CD14-positive monocyte (primary cell): ENCODE results near the gene HAPLN3. TPM values are rescaled to one million over a fixed set of nuclear protein-coding genes. Genes with fewer than 3 reads are reported as not detected.

Source experiments
- DNase-seq, 3 donors: peaks; one replicate each; pipeline ENCODE4 v3.0.0-alpha.2; 2011 to 2022
- H2AFZ ChIP-seq: 2 replicates; pipeline ENCODE4 v1.6.0; 2012; ENCODE audit warnings: mild to moderate bottlenecking, low read depth, low read length, inconsistent platforms; ENCODE audit not compliant: insufficient read depth, poor library complexity, severe bottlenecking
- H3K27ac ChIP-seq, 2 donors: 1 replicate in 1 of 2; 2 replicates in 1 of 2; pipeline ENCODE4 v1.5.1; 2012 to 2013; ENCODE audit warnings: low read length in 2 of 2, control low read depth in 1 of 2, inconsistent platforms in 1 of 2, low read depth in 1 of 2, mild to moderate bottlenecking in 1 of 2
- H3K27me3 ChIP-seq, 2 donors: one replicate each; pipeline versions ENCODE4 v1.6.0 to v1.6.1; 2011 to 2013; ENCODE audit warnings: low read length in 2 of 2; ENCODE audit not compliant: control insufficient read depth in 2 of 2, insufficient read depth in 2 of 2
- H3K36me3 ChIP-seq, 2 donors: replicated peaks in 1 of 2; 1 replicate in 1 of 2; 2 replicates in 1 of 2; pipeline versions ENCODE4 v1.5.1 to v1.6.1; 2012 to 2013; ENCODE audit warnings: low read length in 2 of 2, control low read depth in 1 of 2, inconsistent platforms in 1 of 2, mild to moderate bottlenecking in 1 of 2; ENCODE audit not compliant: insufficient read depth in 2 of 2, control insufficient read depth in 1 of 2
- H3K4me1 ChIP-seq, 2 donors: 1 replicate in 1 of 2; 2 replicates in 1 of 2; pipeline versions ENCODE4 v1.5.1 to v1.6.1; 2012 to 2013; ENCODE audit warnings: low read length in 2 of 2, control low read depth in 1 of 2, inconsistent platforms in 1 of 2, mild to moderate bottlenecking in 1 of 2, moderate library complexity in 1 of 2; ENCODE audit not compliant: insufficient read depth in 2 of 2, control insufficient read depth in 1 of 2
- H3K4me2 ChIP-seq: replicated peaks from 2 replicates; pipeline ENCODE3; 2012; ENCODE audit warnings: low read length, moderate library complexity, mild to moderate bottlenecking; ENCODE audit not compliant: poor library complexity, severe bottlenecking; ENCODE audit errors: extremely low read depth
- H3K4me3 ChIP-seq, 3 experiments: fragments of 200-600 bp in 1 of 3; sonication (generic) in 1 of 3; replicated peaks in 1 of 3; 1 replicate in 2 of 3; 2 replicates in 1 of 3; pipeline ENCODE4 v1.5.1; 2011 to 2013; ENCODE audit warnings: low read length in 3 of 3, mild to moderate bottlenecking in 3 of 3, control low read depth in 2 of 3, low read depth in 2 of 3, inconsistent platforms in 1 of 3, moderate library complexity in 1 of 3
- H3K79me2 ChIP-seq: 2 replicates; pipeline ENCODE4 v1.6.0; 2012; ENCODE audit warnings: mild to moderate bottlenecking, control low read depth, inconsistent platforms, low read length, moderate library complexity; ENCODE audit not compliant: insufficient read depth
- H3K9ac ChIP-seq: 2 replicates; pipeline ENCODE4 v1.6.0; 2017; ENCODE audit warnings: low read length, mild to moderate bottlenecking; ENCODE audit not compliant: insufficient read depth, poor library complexity, severe bottlenecking
- H3K9me3 ChIP-seq, 2 donors: replicated peaks in 1 of 2; 1 replicate in 1 of 2; 2 replicates in 1 of 2; pipeline versions ENCODE4 v1.5.1 to v1.6.1; 2012 to 2013; ENCODE audit warnings: low read length in 2 of 2, control low read depth in 1 of 2; ENCODE audit not compliant: control insufficient read depth in 1 of 2, insufficient read depth in 1 of 2
- H4K20me1 ChIP-seq: 2 replicates; pipeline ENCODE4 v1.6.0; 2012; ENCODE audit warnings: mild to moderate bottlenecking, low read length, control low read depth, moderate library complexity; ENCODE audit not compliant: insufficient read depth
- H3K27ac Mint-ChIP-seq, 7 donors: one replicate each; pipeline ENCODE4 v1.8.0; 2020; ENCODE audit warnings: mild to moderate bottlenecking in 7 of 7, mixed read lengths in 7 of 7, moderate library complexity in 6 of 7, inconsistent platforms in 2 of 7
- H3K27me3 Mint-ChIP-seq, 3 donors: one replicate each; pipeline ENCODE4 v1.8.0; 2021 to 2022; ENCODE audit warnings: low read depth in 3 of 3, mild to moderate bottlenecking in 3 of 3, mixed read lengths in 3 of 3, moderate library complexity in 3 of 3, inconsistent platforms in 1 of 3
- H3K36me3 Mint-ChIP-seq, 2 donors: one replicate each; pipeline ENCODE4 v1.8.0; 2020; ENCODE audit warnings: mixed read lengths in 2 of 2, inconsistent platforms in 1 of 2, mild to moderate bottlenecking in 1 of 2
- H3K4me1 Mint-ChIP-seq: one replicate; pipeline ENCODE4 v1.8.0; 2020; ENCODE audit warnings: mild to moderate bottlenecking, mixed read lengths
- H3K4me3 Mint-ChIP-seq, 2 donors: one replicate each; pipeline ENCODE4 v1.8.0; 2020; ENCODE audit warnings: mild to moderate bottlenecking in 2 of 2, mixed read lengths in 2 of 2, moderate library complexity in 1 of 2
- H3K9me3 Mint-ChIP-seq, 7 donors: one replicate each; pipeline ENCODE4 v1.8.0; 2020 to 2022; ENCODE audit warnings: mixed read lengths in 7 of 7, mild to moderate bottlenecking in 6 of 7, moderate library complexity in 6 of 7, inconsistent platforms in 2 of 7
- WGBS: methylation state at CpG from one replicate; pipeline ENCODE4 v1.1.5; 2013; ENCODE audit warnings: missing lambda C conversion rate; ENCODE audit not compliant: insufficient coverage; 5-methylcytosine and 5-hydroxymethylcytosine counted together
- intact Hi-C, 2 donors: fragments of 100-400 bp; cut with micrococcal nuclease; formaldehyde crosslinking; loops; one replicate each; pipeline versions ENCODE4 v1.15.0 to v1.15.1; 2023
- polyA plus RNA-seq, 3 donors: library from polyadenylated mRNA; depleted of rRNA in 1 of 3; unstranded in 2 of 3; stranded (reverse) in 1 of 3; fragments of 300-500 nt in 2 of 3; fragments of >200 nt in 1 of 3; fragmentation: Illumina TruSeq in 2 of 3; gene quantifications; 1 replicate in 2 of 3; 2 replicates in 1 of 3; pipeline ENCODE4 v1.2.3, GENCODE V29; 2012 to 2021
- TF ChIP-seq, protein P1 (sequence below): fragments of 200-600 bp; IDR thresholded peaks from one replicate; pipeline ENCODE4 v1.8.0; 2022; ENCODE audit warnings: antibody characterized with exemption, mild to moderate bottlenecking

Gene HAPLN3
- polyA plus RNA-seq, 3 donors, result 0.60 to 2.8 (median 0.65) TPM

DNA sequence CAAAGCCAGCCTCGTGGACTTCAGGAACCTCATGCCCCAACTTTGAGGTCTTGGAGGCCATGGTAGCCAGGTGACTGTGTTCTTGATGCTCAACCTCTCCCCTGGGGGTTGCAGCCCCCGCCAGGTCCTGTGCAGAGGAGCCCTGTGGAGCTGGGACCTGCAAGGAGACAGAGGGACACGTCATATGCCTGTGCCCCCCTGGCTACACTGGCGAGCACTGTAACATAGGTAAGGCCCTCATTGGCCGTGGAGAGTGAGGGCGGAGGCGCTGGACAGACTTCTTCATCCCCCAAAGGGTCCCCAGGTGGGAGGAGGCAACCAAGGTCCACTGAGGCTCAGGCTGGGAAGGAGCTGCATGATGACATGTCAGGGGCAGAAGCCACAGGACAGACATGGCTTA is 35.1 kb downstream of the HAPLN3 start:
- no peaks in the 10 kb centered on the region for H3K79me2 ChIP-seq
- no peaks in the 10 kb centered on the region for H3K27me3 ChIP-seq
- H2AFZ ChIP-seq, result no peak overlapping the region
- no peak for DNase-seq
- Mint-ChIP-seq H3K27ac (no peak overlapping the region), H3K36me3 (no peaks in the 10 kb centered on the region), H3K4me1 (no peaks in the 10 kb centered on the region), H3K9me3 (peaks cover 1 to 12% (median 6%) of the 10 kb centered on the region in 7 donors), H3K4me3 (no peak overlapping the region), H3K27me3 (peaks cover 2 to 6% (median 3%) of the 10 kb centered on the region in 3 donors)
- no peaks in the 10 kb centered on the region for H4K20me1 ChIP-seq
- no peaks in the 10 kb centered on the region for H3K36me3 ChIP-seq
- no peak overlapping the region for H3K4me3 ChIP-seq
- intact Hi-C loops, result no loop called here
- H3K4me1 ChIP-seq, result no peaks in the 10 kb centered on the region
- WGBS, result 94% methylated on average over 7 of the region's 7 CpGs
- H3K4me2 ChIP-seq, result no peak overlapping the region
- no peak overlapping the region for H3K27ac ChIP-seq
- H3K9ac ChIP-seq, result no peak overlapping the region
- TF ChIP-seq, protein P1, sequence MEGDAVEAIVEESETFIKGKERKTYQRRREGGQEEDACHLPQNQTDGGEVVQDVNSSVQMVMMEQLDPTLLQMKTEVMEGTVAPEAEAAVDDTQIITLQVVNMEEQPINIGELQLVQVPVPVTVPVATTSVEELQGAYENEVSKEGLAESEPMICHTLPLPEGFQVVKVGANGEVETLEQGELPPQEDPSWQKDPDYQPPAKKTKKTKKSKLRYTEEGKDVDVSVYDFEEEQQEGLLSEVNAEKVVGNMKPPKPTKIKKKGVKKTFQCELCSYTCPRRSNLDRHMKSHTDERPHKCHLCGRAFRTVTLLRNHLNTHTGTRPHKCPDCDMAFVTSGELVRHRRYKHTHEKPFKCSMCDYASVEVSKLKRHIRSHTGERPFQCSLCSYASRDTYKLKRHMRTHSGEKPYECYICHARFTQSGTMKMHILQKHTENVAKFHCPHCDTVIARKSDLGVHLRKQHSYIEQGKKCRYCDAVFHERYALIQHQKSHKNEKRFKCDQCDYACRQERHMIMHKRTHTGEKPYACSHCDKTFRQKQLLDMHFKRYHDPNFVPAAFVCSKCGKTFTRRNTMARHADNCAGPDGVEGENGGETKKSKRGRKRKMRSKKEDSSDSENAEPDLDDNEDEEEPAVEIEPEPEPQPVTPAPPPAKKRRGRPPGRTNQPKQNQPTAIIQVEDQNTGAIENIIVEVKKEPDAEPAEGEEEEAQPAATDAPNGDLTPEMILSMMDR, result no peak
- peaks cover 0 to 5% of the 10 kb centered on the region in 2 donors for H3K9me3 ChIP-seq

DNA sequence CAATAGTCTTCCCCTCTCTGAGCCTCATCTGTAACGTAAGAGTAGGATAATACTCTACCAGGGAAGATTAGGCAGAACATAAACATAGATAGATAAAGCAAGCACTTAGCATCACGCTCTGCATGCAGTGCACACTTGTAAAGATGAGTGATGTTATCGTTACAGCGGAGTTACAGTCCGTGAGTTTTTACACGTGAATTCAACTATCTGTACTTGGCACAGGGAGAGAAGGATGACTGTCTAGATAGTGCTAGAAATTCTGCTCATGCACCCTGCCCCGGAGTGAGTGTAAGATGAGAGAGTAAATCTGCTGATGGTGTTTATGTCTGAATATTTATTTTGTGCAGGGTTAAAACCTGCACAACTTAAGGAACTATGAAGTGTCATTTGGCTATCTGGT is 35.8 kb downstream of the HAPLN3 start:
- DNase-seq, result no peak
- no peak overlapping the region for H3K27ac Mint-ChIP-seq
- no peaks in the 10 kb centered on the region for H3K4me1 ChIP-seq
- H3K79me2 ChIP-seq, result no peaks in the 10 kb centered on the region
- peaks cover 0 to 12% of the 10 kb centered on the region in 2 donors for H3K9me3 ChIP-seq
- H3K4me2 ChIP-seq, result no peak overlapping the region
- H3K4me1 Mint-ChIP-seq, result no peaks in the 10 kb centered on the region
- peaks cover 2 to 8% (median 3%) of the 10 kb centered on the region in 3 donors for H3K27me3 Mint-ChIP-seq
- intact Hi-C loops, result no loop called here
- H2AFZ ChIP-seq, result no peak overlapping the region
- H3K4me3 Mint-ChIP-seq, result no peak overlapping the region
- no peaks in the 10 kb centered on the region for H4K20me1 ChIP-seq
- H3K9me3 Mint-ChIP-seq, result peaks cover 6 to 18% (median 10%) of the 10 kb centered on the region in 7 donors
- no peak overlapping the region for H3K27ac ChIP-seq
- no peaks in the 10 kb centered on the region for H3K36me3 Mint-ChIP-seq
- H3K9ac ChIP-seq, result no peak overlapping the region
- H3K27me3 ChIP-seq, result no peaks in the 10 kb centered on the region
- TF ChIP-seq, protein P1, result no peak
- no peak overlapping the region for H3K4me3 ChIP-seq
- WGBS, result 87% methylated on average over 6 of the region's 7 CpGs
- H3K36me3 ChIP-seq, result no peaks in the 10 kb centered on the region
